ENCODE measurements around the gene TAS2R46.
"Not testable (repeated sequence)": the region's sequence is repeated elsewhere in the genome, so short reads cannot be mapped to it uniquely, and the experiment has no call there.

Gene TAS2R46

GRCh38 chr12:11033959-11034358, 28.1 kb downstream of the TAS2R46 start:
- FAIRE-seq: not testable (repeated sequence)

- no peak for FAIRE-seq
Observed at GRCh38 chr12:11031307-11031706, 30.8 kb downstream of the TAS2R46 start, which contains the start of gene TAS2R31. Gene TAS2R31 (minus strand): TSS chr12:11031407. CDS start chr12:11031335, 72 bp downstream.

- no peak for FAIRE-seq
Observed at GRCh38 chr12:11026118-11026517, 36.0 kb downstream of the TAS2R46 start.

- FAIRE-seq: no peak
Observed at GRCh38 chr12:11023387-11023786, 38.7 kb downstream of the TAS2R46 start.

GRCh38 chr12:11022520-11022919, 39.6 kb downstream of the TAS2R46 start, which contains the start of gene TAS2R19:
Gene TAS2R19 (minus strand): TSS chr12:11022620. CDS start chr12:11022571, 49 bp downstream.
- FAIRE-seq: no peak

GRCh38 chr12:11016937-11017336, 45.2 kb downstream of the TAS2R46 start:
- no peak for FAIRE-seq

- FAIRE-seq: no peak
Observed at GRCh38 chr12:11015775-11016430, 46.2 kb downstream of the TAS2R46 start.

GRCh38 chr12:11014234-11014633, 47.9 kb downstream of the TAS2R46 start:
- FAIRE-seq: no peak
